K562 (cell line): ENCODE results near the gene ACOT13. TPM values are rescaled to one million over a fixed set of nuclear protein-coding genes. Genes with fewer than 3 reads are reported as not detected.

Source experiments
- ATAC-seq: fragments of 200-7000 bp; cut with Tn5 transposase; 3 replicates; pipeline ENCODE4 v1.9.1; 2020; ENCODE audit warnings: moderate library complexity
- BruUV-seq: library from RNA; stranded (reverse); fragments of 400-500 nt; replicated peaks from 2 replicates; lab custom pipeline; 2021; lab: Mats Ljungman, UMichigan
- CTCF ChIA-PET: fragments of 300-600 bp; formaldehyde crosslinking; extraction: SDS; loops from one replicate; lab custom pipeline; 2021; ENCODE audit warnings: low intra/inter-chr PET ratio; lab: Yijun Ruan, JAX
- POLR2A ChIA-PET: fragments of 300-600, 350-650 bp; sonication (Branson Sonifier 250); formaldehyde crosslinking; extraction: SDS; loops from one replicate; lab custom pipeline; 2021; ENCODE audit warnings: antibody characterized with exemption, inconsistent platforms; lab: Yijun Ruan, JAX
- DNase-seq, 4 experiments: peaks; one replicate each; pipeline versions ENCODE4 v3.0.0 to v3.0.0-alpha.2; 2011 to 2018; ENCODE audit warnings: low spot score in 3 of 4, mixed read lengths in 3 of 4; ENCODE audit errors: extremely low read depth in 1 of 4
- FAIRE-seq: peaks from 2 replicates; lab custom pipeline; 2011; peaks lifted over from hg19 to GRCh38; lab: Jason Lieb, UNC
- H2AFZ ChIP-seq: 2 replicates; pipeline ENCODE4 v1.6.0; 2011; ENCODE audit warnings: low read depth, low read length, control low read depth, inconsistent platforms
- H3K27ac ChIP-seq: fragments of 200-600 bp; 3 replicates; pipeline ENCODE4 v1.8.0; 2011; ENCODE audit warnings: low read depth, mild to moderate bottlenecking, control low read depth, inconsistent platforms, low read length, moderate library complexity, mixed read lengths; ENCODE audit errors: extremely low read depth
- H3K27me3 ChIP-seq, 2 experiments: fragments of 300-600 bp in 1 of 2; 2 replicates in 1 of 2; 3 replicates in 1 of 2; pipeline versions ENCODE4 v1.6.0 to v1.8.0; 2011; ENCODE audit warnings: inconsistent platforms in 2 of 2, low read length in 2 of 2, mild to moderate bottlenecking in 1 of 2, mixed read lengths in 1 of 2, moderate library complexity in 1 of 2; ENCODE audit not compliant: control insufficient read depth in 2 of 2, insufficient read depth in 2 of 2
- H3K36me3 ChIP-seq: fragments of 300-600 bp; 3 replicates; pipeline ENCODE4 v1.8.0; 2011; ENCODE audit warnings: mild to moderate bottlenecking, low read length, inconsistent platforms; ENCODE audit not compliant: control insufficient read depth, insufficient read depth
- H3K4me1 ChIP-seq, 2 experiments: fragments of 200-600 bp in 1 of 2; replicated peaks in 1 of 2; 2 replicates in 1 of 2; 3 replicates in 1 of 2; pipeline versions ENCODE4 v1.5.1 to v1.8.0; 2011; ENCODE audit warnings: inconsistent platforms in 2 of 2, low read length in 2 of 2, mild to moderate bottlenecking in 1 of 2, mixed read lengths in 1 of 2, moderate library complexity in 1 of 2; ENCODE audit not compliant: control insufficient read depth in 2 of 2, insufficient read depth in 2 of 2
- H3K4me2 ChIP-seq: 2 replicates; pipeline ENCODE4 v1.6.1; 2011; ENCODE audit warnings: low read length, control low read depth, inconsistent platforms, mixed read lengths; ENCODE audit not compliant: insufficient read depth
- H3K4me3 ChIP-seq: fragments of 200-600 bp; sonication (generic), shearing (Covaris generic); 2 replicates; pipeline ENCODE4 v1.5.1; 2016; ENCODE audit warnings: control low read depth, inconsistent platforms
- H3K79me2 ChIP-seq: fragments of 200-600 bp; 3 replicates; pipeline ENCODE4 v1.8.0; 2011; ENCODE audit warnings: low read length, inconsistent platforms; ENCODE audit not compliant: control insufficient read depth, insufficient read depth
- H3K9ac ChIP-seq, 2 experiments: 2 replicates each; pipeline versions ENCODE4 v1.6.0 to v1.6.1; 2011; ENCODE audit warnings: low read depth in 2 of 2, low read length in 2 of 2, control low read depth in 1 of 2, inconsistent platforms in 1 of 2, mild to moderate bottlenecking in 1 of 2, mixed read lengths in 1 of 2; ENCODE audit not compliant: insufficient read depth in 1 of 2
- H3K9me1 ChIP-seq: one replicate; pipeline ENCODE4 v1.6.0; 2011; ENCODE audit warnings: inconsistent platforms, mild to moderate bottlenecking, low read length, moderate library complexity; ENCODE audit not compliant: control insufficient read depth, insufficient read depth
- H3K9me3 ChIP-seq: replicated peaks from 2 replicates; pipeline ENCODE4 v1.5.1; 2011; ENCODE audit warnings: low read depth, low read length, inconsistent platforms; ENCODE audit not compliant: control insufficient read depth, insufficient read depth
- H4K20me1 ChIP-seq: replicated peaks from 2 replicates; pipeline ENCODE4 v1.6.1; 2011; ENCODE audit warnings: low read length, inconsistent platforms, mixed read lengths; ENCODE audit not compliant: control insufficient read depth, insufficient read depth
- BRF2 ChIP-seq: IDR thresholded peaks from 3 replicates; pipeline ENCODE4 v1.6.1; 2011; ENCODE audit warnings: borderline replicate concordance, mild to moderate bottlenecking; ENCODE audit not compliant: insufficient read length, insufficient read depth
- CBX1 ChIP-seq: sonication (generic); IDR thresholded peaks from 2 replicates; pipeline ENCODE4 v1.6.1; 2016; ENCODE audit warnings: antibody characterized with exemption, low read depth, mild to moderate bottlenecking
- CBX2 ChIP-seq: fragments of 200-600 bp; sonication (generic); IDR thresholded peaks from one replicate; pipeline ENCODE4 v1.6.1; 2012; ENCODE audit warnings: mild to moderate bottlenecking, low read length, inconsistent platforms; ENCODE audit not compliant: insufficient read depth, poor library complexity, severe bottlenecking
- ELF4 ChIP-seq: fragments of 450-650 bp; formaldehyde crosslinking; IDR thresholded peaks from 2 replicates; pipeline ENCODE4 v1.4.0; 2022; ENCODE audit warnings: missing genetic modification characterization
- MEIS2 ChIP-seq: fragments of 450-650 bp; IDR thresholded peaks from 2 replicates; pipeline ENCODE4 v1.6.1; 2014; ENCODE audit warnings: mild to moderate bottlenecking; ENCODE audit not compliant: partially characterized antibody
- PHB ChIP-seq: fragments of 250-450 bp; sonication (Bioruptor Pico); IDR thresholded peaks from 2 replicates; pipeline ENCODE4 v1.5.0; 2021
- SRSF7 ChIP-seq: fragments of 200-400 bp; formaldehyde crosslinking; optimal IDR thresholded peaks from 2 replicates; pipeline ENCODE3; 2017; ENCODE audit warnings: mild to moderate bottlenecking, low read depth, low read length
- WGBS: fragments of 100-300 bp; shearing (Covaris generic); methylation state at CpG from one replicate; pipeline ENCODE4 v1.1.6; 2016; ENCODE audit warnings: low coverage, mixed read lengths; ENCODE audit not compliant: insufficient coverage; ENCODE audit errors: missing lambda C conversion rate; 5-methylcytosine and 5-hydroxymethylcytosine counted together
- in situ Hi-C: fragments of 300-500 bp; cut with MboI; formaldehyde crosslinking; loops from 4 replicates; pipeline ENCODE4 v1.15.0; 2018; ENCODE audit warnings: inconsistent platforms, mixed read lengths
- intact Hi-C: fragments of 100-400 bp; cut with micrococcal nuclease; formaldehyde crosslinking; loops from 2 replicates; pipeline ENCODE4 v1.14.2; 2022
- polyA plus RNA-seq, 8 experiments: library from polyadenylated mRNA; depleted of rRNA in 4 of 8; stranded (reverse) in 5 of 8; unstranded in 3 of 8; fragments of >200 nt; fragmentation: Nextera tagmentation in 2 of 8; fragmentation: Illumina TruSeq in 1 of 8; extraction: Ambion mirVana in 2 of 8; extraction: Trizol in 1 of 8; gene quantifications; 2 replicates each; pipeline versions ENCODE4 v1.2.1 to v1.2.3, GENCODE V29; 2011 to 2014; ENCODE audit warnings: inconsistent platforms in 1 of 8, missing spikeins in 1 of 8
- total RNA-seq, 7 experiments: library from RNA; depleted of rRNA in 6 of 7; stranded (reverse); fragments of >200 nt in 6 of 7; fragmentation: Illumina TruSeq in 2 of 7; extraction: Trizol in 2 of 7; gene quantifications; 2 replicates each; pipeline versions ENCODE4 v1.2.1 to v1.2.3, GENCODE V29; 2011 to 2021; ENCODE audit warnings: low replicate concordance in 1 of 7

The ACOT13 gene
- total and polyA plus RNA-seq, 9 of the 15 experiments (the other 6 are each of a cell fraction or from before 2014, with no cell fraction given) = 14.1 to 129 (median 65.7) TPM

DNA sequence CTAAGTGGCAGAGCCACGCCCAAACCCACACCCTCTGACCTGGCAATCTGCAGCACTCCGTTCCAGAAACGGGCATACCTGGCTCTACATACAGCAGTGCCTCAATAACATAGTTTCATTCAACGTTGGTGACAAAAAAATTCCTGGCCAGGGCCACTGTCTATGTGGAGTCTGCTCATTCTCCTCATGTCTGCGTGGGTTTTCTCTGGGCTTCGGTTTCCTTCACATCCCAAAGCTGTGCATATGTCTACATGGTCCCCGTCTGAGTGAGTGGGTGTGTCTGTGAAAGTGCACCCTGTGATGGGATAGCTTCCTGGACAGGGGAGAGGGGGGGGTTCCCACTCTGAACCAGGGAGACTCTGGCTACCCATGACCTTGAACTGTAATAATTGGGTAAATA is 23.0 kb upstream of the ACOT13 start:
- intact Hi-C loops = no loop called here

DNA sequence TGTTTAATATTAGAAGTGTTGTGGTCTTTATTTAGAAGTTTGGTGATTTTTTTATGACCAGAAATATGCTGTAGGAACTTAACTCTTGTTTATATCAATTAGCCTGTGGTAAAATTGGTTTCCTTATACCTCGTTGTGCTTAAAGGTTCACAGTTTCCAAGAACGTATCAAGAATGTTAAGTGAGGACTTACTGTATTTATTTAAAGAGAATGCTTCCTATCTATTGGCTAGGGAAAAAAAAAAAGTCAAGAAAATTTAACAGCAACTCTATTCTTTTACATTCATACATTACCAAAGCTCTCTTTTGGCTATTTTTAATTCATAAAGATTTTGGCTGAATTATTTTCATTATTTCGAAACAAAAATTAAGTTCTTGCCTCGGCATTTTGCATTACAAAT is 22.5 kb upstream of the ACOT13 start:
- Histone ChIP-seq H3K36me3 (no peaks in the 10 kb centered on the region), H3K4me1 (peaks cover 7 to 11% of the 10 kb centered on the region in 2 experiments; a peak in 4 of 5 replicates), H3K4me2 (no peak overlapping the region), H3K9me3 (no peaks in the 10 kb centered on the region), H3K79me2 (no peaks in the 10 kb centered on the region), H2AFZ (no peak overlapping the region), H3K27ac (no peak overlapping the region), H4K20me1 (no peaks in the 10 kb centered on the region), H3K9ac (no peak overlapping the region), H3K4me3 (no peak overlapping the region), H3K9me1 (no peaks in the 10 kb centered on the region), H3K27me3 (peaks cover 10 to 12% of the 10 kb centered on the region in 2 experiments; a peak in 3 of 5 replicates)
- DNase-seq (no peak), ATAC-seq (no peak), FAIRE-seq (peak; percentile 6)
- WGBS = 3% methylated on average over 4 of the region's 4 CpGs
- POLR2A ChIA-PET = interaction anchor here (1.3 kb wide), 1 partner anchor 15 kb away, joined by 3 read pairs; no protein-coding TSS in a partner anchor
- CTCF ChIA-PET = no interaction called here
- intact Hi-C loops = no loop called here
- no peak for TF ChIP-seq CBX1
- no peak for TF ChIP-seq ELF4
- no peak for TF ChIP-seq SRSF7
- no peak for TF ChIP-seq PHB (CRISPR knock-in tag)
- TF ChIP-seq BRF2 = no peak
- BruUV-seq = no TSS peak
- in situ Hi-C loops = no loop called here

More for the DNA sequence above, 23.0 kb upstream of the ACOT13 start:
- H3K36me3 ChIP-seq = no peaks in the 10 kb centered on the region
- no peaks in the 10 kb centered on the region for H4K20me1 ChIP-seq
- no peak overlapping the region for H3K27ac ChIP-seq
- no peak overlapping the region for H2AFZ ChIP-seq
- no peak overlapping the region for H3K4me3 ChIP-seq
- 3% methylated on average over 7 of the region's 7 CpGs for WGBS
- DNase-seq (no peak), ATAC-seq (no peak), FAIRE-seq (no peak)
- H3K9me3 ChIP-seq = no peaks in the 10 kb centered on the region
- in situ Hi-C loops = no loop called here
- peaks cover 10 to 12% of the 10 kb centered on the region in 2 experiments; a peak in 3 of 5 replicates for H3K27me3 ChIP-seq
- POLR2A ChIA-PET = interaction anchor here (1.3 kb wide), 1 partner anchor 15 kb away, joined by 3 read pairs; no protein-coding TSS in a partner anchor
- H3K9me1 ChIP-seq = no peaks in the 10 kb centered on the region
- peaks cover 7 to 11% of the 10 kb centered on the region in 2 experiments; a peak in 4 of 5 replicates for H3K4me1 ChIP-seq
- TF ChIP-seq CBX2 (peak; percentile 52), MEIS2 (no peak)
- CTCF ChIA-PET = no interaction called here
- no TSS peak for BruUV-seq
- no peaks in the 10 kb centered on the region for H3K79me2 ChIP-seq
- no peak overlapping the region for H3K9ac ChIP-seq
- no peak overlapping the region for H3K4me2 ChIP-seq
